HG03159 (cell line): ENCODE results near the gene STRN.
"Not testable (repeated sequence)": the region's sequence is repeated elsewhere in the genome, so short reads cannot be mapped to it uniquely, and the experiment has no call there.

Experiments used
- ATAC-seq: cut with Tn5 transposase; IDR thresholded peaks from one replicate; pipeline ENCODE4 v1.9.1; 2021; ENCODE audit warnings: mild to moderate bottlenecking, moderate library complexity; ENCODE audit not compliant: unreplicated experiment

The STRN gene

GRCh38 chr2:36964496-36965058, 1.8 kb downstream of the STRN start:
- no peak for ATAC-seq

GRCh38 chr2:36963734-36964133, 2.6 kb downstream of the STRN start:
- no peak for ATAC-seq

GRCh38 chr2:36963106-36963505, 3.2 kb downstream of the STRN start:
- ATAC-seq, result no peak

- ATAC-seq, result no peak
Measured at GRCh38 chr2:36960773-36961172, 5.6 kb downstream of the STRN start.

- no peak for ATAC-seq
Measured at GRCh38 chr2:36960005-36960675, 6.2 kb downstream of the STRN start.

GRCh38 chr2:36954977-36955607, 11.2 kb downstream of the STRN start:
- no peak for ATAC-seq

- no peak for ATAC-seq
Measured at GRCh38 chr2:36952748-36953197, 13.6 kb downstream of the STRN start.

- no peak for ATAC-seq
Measured at GRCh38 chr2:36951574-36951973, 14.8 kb downstream of the STRN start.

- no peak for ATAC-seq
Measured at GRCh38 chr2:36951027-36951518, 15.3 kb downstream of the STRN start.

GRCh38 chr2:36949845-36950244, 16.5 kb downstream of the STRN start:
- ATAC-seq, result no peak

- not testable (repeated sequence) for ATAC-seq
Measured at GRCh38 chr2:36945240-36945639, 21.1 kb downstream of the STRN start.

- ATAC-seq, result no peak
Measured at GRCh38 chr2:36941867-36942266, 24.5 kb downstream of the STRN start.

GRCh38 chr2:36936526-36936925, 29.8 kb downstream of the STRN start:
- ATAC-seq, result not testable (repeated sequence)

GRCh38 chr2:36931688-36932087, 34.6 kb downstream of the STRN start:
- ATAC-seq, result not testable (repeated sequence)

- not testable (repeated sequence) for ATAC-seq
Measured at GRCh38 chr2:36930787-36931410, 35.4 kb downstream of the STRN start.

GRCh38 chr2:36926175-36927132, 39.9 kb downstream of the STRN start:
- not testable (repeated sequence) for ATAC-seq

- ATAC-seq, result not testable (repeated sequence)
Measured at GRCh38 chr2:36922629-36923028, 43.7 kb downstream of the STRN start.

GRCh38 chr2:36921984-36922383, 44.4 kb downstream of the STRN start:
- ATAC-seq, result no peak

- ATAC-seq, result no peak
Measured at GRCh38 chr2:36919041-36919837, 47.1 kb downstream of the STRN start.

- no peak for ATAC-seq
Measured at GRCh38 chr2:36918307-36918706, 48.0 kb downstream of the STRN start.
